Measurements from ENCODE around the gene DMRTC2. TPM values are rescaled to one million over a fixed set of nuclear protein-coding genes. Genes with fewer than 3 reads are reported as not detected.

The DMRTC2 gene
- total RNA-seq, 1 experiment from 2014 or later = not detected

- Histone ChIP-seq H3K4me2 (ENCODE audit: low read length) (no peak overlapping the region), H3K27me3 (ENCODE audit: insufficient read depth, low read length) (peaks cover 8% of the 10 kb centered on the region), H3K9me2 (ENCODE audit: insufficient read depth) (no peaks in the 10 kb centered on the region), H3K79me2 (ENCODE audit: insufficient read depth, low read length) (no peaks in the 10 kb centered on the region), H3K4me1 (ENCODE audit: control insufficient read depth in 1 of 2, insufficient read depth in 2 of 2, low read length in 2 of 2) (no peaks in the 10 kb centered on the region), H3K9ac (ENCODE audit: low read length) (no peak overlapping the region), H3K27ac (ENCODE audit: low read depth, low read length) (no peak overlapping the region), H4K20me1 (ENCODE audit: insufficient read depth) (no peaks in the 10 kb centered on the region), H3K9me3 (ENCODE audit: control insufficient read depth in 1 of 2, insufficient read depth in 1 of 2, low read depth in 1 of 2, low read length in 2 of 2) (no peaks in the 10 kb centered on the region), H3K36me3 (ENCODE audit: control insufficient read depth in 1 of 2, insufficient read depth in 2 of 2, low read length in 2 of 2) (no peaks in the 10 kb centered on the region), H3K4me3 (replicated peaks in 1 of 2; ENCODE audit: low read depth in 1 of 2, low read length in 2 of 2) (no peak overlapping the region), H2AFZ (ENCODE audit: low read depth, low read length, poor library complexity, severe bottlenecking) (no peak overlapping the region)
- RAD21 ChIA-PET (ENCODE audit: low non-redundant PET in 1 of 2, low total read pairs in 2 of 2, uncharacterized antibody in 2 of 2, unreplicated experiment in 2 of 2) = no interaction called here
- intact Hi-C loops (cut with micrococcal nuclease) = no loop called here
- DNase-seq (ENCODE audit: low read depth, low spot score) = no peak
- ATAC-seq = no peak
- POLR2A ChIA-PET = no interaction called here
- no TSS peak for BruUV-seq (replicated peaks)
- CTCF ChIA-PET = interaction anchor here (1.1 to 4.9 kb wide), 2 partner anchors 9 to 49 kb away, joined by 4 to 24 read pairs; no protein-coding TSS in a partner anchor
- TF ChIP-seq ZFX (IDR thresholded peaks at IDR 0.05) (no peak), EZH2 (IDR thresholded peaks at IDR 0.05) (no peak), YY1 (IDR thresholded peaks at IDR 0.05; ENCODE audit: extremely low read depth, insufficient replicate concordance, low read depth, low read length) (no peak), RAD21 (IDR thresholded peaks at IDR 0.05; ENCODE audit: low read depth) (no peak), SP1 (IDR thresholded peaks at IDR 0.05; ENCODE audit: low read depth) (no peak), FOSL1 (IDR thresholded peaks at IDR 0.05; ENCODE audit: low read depth) (no peak), ZBTB33 (IDR thresholded peaks at IDR 0.05; ENCODE audit: extremely low read depth, insufficient replicate concordance, low read length) (no peak), SRF (IDR thresholded peaks at IDR 0.05; ENCODE audit: low read depth) (no peak), ELF1 (IDR thresholded peaks at IDR 0.05; ENCODE audit: borderline replicate concordance, low read depth) (no peak), JUND (IDR thresholded peaks at IDR 0.05) (no peak), CEBPB (IDR thresholded peaks at IDR 0.05; ENCODE audit: low read depth) (no peak), EGR1 (IDR thresholded peaks at IDR 0.05; ENCODE audit: low read depth) (no peak), SIN3A (IDR thresholded peaks at IDR 0.05; ENCODE audit: low read depth) (no peak), TCF7L2 (IDR thresholded peaks at IDR 0.05; ENCODE audit: borderline replicate concordance, extremely low read depth, insufficient read depth, insufficient read length) (no peak), POLR2A (IDR thresholded peaks at IDR 0.05; ENCODE audit: borderline replicate concordance, extremely low read depth, insufficient read depth, insufficient read length) (no peak), POLR2AphosphoS5 (IDR thresholded peaks at IDR 0.05; ENCODE audit: low read depth, low read length) (no peak)
- TF ChIP-seq, protein P1, sequence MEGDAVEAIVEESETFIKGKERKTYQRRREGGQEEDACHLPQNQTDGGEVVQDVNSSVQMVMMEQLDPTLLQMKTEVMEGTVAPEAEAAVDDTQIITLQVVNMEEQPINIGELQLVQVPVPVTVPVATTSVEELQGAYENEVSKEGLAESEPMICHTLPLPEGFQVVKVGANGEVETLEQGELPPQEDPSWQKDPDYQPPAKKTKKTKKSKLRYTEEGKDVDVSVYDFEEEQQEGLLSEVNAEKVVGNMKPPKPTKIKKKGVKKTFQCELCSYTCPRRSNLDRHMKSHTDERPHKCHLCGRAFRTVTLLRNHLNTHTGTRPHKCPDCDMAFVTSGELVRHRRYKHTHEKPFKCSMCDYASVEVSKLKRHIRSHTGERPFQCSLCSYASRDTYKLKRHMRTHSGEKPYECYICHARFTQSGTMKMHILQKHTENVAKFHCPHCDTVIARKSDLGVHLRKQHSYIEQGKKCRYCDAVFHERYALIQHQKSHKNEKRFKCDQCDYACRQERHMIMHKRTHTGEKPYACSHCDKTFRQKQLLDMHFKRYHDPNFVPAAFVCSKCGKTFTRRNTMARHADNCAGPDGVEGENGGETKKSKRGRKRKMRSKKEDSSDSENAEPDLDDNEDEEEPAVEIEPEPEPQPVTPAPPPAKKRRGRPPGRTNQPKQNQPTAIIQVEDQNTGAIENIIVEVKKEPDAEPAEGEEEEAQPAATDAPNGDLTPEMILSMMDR (IDR thresholded peaks at IDR 0.05 in 2 of 3, conservative IDR thresholded peaks at IDR 0.05 in 1 of 3; ENCODE audit: borderline replicate concordance in 1 of 3, insufficient read depth in 1 of 3, low read depth in 2 of 3, low read length in 2 of 3) = no peak
- TF ChIP-seq, protein P2, sequence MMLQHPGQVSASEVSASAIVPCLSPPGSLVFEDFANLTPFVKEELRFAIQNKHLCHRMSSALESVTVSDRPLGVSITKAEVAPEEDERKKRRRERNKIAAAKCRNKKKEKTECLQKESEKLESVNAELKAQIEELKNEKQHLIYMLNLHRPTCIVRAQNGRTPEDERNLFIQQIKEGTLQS (IDR thresholded peaks at IDR 0.05) = no peak
Observed at GRCh38 chr19:41801792-41802211, 43.0 kb upstream of the DMRTC2 start.

Measured in HCT116 (cell line).